Activated CD8-positive, alpha-beta memory T cell treated with anti-CD3 and anti-CD28 coated beads, Interleukin-2, amount 50 U/mL, for 1 hour (primary cell): ENCODE data around the gene HDHD5.

ENCODE experiments used
- DNase-seq: peaks from one replicate; pipeline ENCODE4 v3.0.0-alpha.2; 2020; ENCODE audit errors: extremely low read depth

Gene HDHD5

DNA sequence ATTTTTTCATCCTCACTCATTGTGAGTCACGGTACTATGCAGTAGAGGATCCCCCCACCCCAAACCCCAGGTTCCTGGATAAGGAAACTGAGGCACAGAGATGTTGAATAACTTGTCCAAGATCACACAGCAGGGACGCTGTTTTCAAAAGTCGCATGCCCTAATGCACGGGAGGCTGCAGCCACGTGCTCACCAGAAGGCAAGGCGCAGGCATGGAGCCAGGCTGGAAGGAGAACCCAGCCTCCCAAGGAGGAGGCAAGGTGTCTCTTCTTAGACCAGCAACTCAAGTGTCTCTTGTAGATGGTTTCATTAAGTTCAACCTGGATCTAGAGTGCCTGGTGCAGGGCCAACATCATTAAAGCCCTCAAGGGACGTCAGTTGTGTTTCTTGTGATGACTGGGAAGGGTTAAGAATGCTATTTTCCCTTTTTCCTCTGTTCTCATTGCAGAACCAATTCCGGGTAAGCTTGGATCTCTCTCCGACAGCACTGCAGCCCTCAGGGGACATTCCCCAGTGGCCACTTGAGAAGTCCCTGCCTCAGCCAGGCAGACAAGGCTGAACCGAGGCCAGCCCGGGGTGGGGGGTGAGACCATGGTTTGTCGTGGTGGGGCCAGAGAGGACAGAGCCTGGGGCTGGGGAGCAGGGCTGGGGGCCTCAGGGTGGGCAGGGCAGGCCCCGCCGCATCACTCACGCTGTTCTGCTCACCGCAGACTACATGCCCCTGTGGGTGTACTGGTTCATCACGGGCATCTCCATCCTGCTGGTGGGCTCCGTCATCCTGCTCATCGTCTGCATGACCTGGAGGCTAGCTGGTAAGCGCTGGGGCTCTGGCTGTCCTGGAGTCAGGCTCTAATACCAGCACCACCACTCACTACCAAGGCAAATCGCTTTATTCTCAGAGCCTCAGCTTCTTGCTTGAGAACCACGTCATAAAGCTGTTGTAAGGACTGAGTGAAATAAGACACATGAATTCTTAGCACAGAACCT, 53.6 kb downstream of the HDHD5 start:
- no peak for DNase-seq

DNA sequence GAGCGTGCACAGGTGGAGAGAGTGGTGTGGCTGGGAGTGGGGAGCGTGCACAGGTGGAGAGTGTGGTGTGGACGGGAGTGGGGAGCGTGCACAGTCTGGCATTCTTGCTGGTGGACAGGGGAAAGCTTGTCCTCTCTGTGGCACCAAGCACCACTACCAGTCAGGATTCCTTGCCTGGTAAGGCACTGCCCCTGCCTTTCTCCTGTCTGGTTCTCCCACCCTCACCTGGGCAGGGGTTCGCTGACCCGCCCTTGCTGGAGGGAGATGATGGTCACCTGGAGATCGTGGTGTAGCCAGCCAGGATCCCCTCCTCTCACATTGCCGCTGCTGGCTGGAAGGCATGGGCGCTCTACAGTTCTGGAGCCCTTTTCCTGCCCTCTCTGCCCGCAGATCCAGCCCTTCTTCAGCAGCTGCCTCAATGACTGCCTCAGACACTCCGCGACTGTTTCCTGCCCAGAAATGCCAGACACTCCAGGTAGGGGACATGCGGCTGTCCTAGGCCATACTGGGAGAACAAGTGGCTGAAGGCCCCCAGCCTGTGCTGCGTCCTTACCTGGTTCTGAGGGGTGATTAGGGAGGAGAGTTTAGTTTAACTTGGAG, 54.6 kb downstream of the HDHD5 start:
- DNase-seq = no peak

DNA sequence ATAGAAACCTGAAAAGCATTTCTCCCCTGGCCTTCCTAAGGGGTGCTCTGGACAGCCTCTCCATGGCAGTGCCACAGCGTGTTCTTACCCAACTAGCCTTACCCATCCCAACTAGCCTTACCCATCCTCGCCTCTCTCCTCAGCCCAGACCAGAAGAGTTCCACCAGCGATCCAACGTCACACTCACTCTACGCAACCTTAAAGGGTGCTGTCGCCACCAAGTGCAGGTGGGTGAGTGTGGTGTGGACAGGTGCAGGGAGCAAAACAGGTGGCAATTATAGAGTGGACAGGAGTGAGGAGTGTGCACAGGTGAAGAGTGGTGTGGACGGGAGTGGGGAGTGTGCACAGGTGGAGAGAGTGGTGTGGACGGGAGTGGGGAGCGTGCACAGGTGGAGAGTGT, 55.7 kb downstream of the HDHD5 start:
- DNase-seq = no peak

DNA sequence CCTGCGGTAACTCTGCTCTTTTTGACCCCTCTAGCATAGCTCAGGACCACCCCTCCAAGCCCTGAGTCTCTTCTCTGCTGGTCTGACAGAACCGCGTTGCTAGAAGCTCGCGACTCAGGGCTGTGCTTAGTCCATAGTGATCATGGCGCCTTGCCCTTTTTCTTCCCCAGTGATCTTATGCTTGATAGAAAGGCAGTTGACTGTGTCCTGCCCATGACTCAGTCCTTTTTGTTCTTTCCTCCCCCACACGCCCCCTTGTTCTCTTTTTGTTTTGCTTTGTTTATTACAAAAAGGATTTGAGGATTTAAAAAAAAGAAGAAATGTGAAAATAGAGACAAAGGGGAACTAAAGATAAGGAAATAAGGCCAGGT, 56.8 kb downstream of the HDHD5 start:
- no peak for DNase-seq

DNA sequence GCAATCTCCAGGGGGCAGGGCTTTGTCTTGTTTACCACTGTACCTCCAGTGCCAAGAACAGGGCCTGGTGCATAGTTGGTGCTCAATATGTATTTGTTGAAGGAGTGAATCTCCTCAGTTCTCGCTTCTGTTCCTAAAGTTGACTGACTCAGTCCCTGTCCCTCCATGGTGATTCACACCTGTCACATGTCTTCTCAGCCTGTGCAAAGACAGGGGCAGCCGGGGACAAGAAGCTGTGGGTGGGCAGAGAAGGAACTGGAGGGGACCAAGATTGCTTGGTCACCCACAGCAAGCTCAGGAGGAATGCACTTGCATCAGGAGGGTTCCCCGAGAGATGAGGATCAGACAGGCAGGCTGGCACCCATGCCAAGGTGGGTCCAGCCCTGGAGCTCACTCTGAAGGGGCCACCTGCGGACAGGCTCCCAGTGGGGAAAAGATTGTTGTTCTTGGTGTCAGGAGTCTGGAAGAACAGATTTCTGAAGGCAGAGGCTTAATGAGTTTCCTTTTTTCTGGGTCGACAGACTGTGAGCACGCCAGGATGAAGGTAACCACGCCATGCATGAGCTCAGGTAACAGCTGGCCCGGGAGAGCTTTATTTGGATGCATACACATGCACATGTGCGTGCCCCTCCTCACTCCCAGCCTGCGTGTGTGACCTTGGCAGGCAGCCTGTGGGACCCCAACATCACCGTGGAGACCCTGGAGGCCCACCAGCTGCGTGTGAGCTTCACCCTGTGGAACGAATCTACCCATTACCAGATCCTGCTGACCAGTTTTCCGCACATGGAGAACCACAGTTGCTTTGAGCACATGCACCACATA, 57.4 kb downstream of the HDHD5 start:
- no peak for DNase-seq

DNA sequence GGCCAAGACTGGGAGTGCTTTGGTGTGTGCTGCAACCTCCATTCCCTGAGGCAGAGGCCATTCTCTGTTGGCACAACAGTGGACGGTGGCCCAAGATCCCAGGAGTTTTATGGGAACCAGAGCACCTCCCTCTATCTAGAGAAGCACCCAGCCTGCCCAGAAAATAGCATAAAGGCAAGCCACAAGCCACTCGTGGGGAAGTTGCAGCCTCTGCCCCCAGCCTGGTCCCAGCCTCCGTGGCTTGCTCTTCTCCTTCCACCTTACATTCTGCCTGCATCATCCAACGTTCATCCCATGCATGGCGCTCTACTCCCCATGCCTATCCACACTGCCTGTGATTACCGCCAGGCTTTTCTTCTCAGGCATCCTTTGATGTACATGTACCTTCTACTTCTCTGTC, 58.5 kb downstream of the HDHD5 start:
- no peak for DNase-seq

DNA sequence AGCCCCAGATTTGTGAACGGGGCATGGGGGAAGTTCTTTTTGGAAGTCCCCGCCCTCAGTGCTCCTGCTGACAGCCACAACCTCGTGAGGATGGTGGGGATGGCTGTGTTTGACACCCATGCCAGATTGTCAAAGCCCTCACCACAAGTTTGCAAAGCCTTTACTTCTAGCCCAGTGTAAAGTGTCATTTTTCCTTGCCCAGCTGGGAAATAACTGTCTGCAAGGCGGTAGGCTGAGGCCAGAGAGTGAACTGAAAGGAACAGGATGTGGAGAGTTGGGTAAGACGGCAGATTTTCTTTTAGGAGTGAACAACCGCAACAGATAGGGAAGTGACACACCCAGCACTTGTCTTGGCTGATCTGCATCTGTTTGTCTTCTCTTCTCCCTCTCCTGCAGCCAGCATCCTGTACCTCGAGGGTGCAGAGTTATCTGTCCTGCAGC, 60.7 kb downstream of the HDHD5 start:
- no peak for DNase-seq

DNA sequence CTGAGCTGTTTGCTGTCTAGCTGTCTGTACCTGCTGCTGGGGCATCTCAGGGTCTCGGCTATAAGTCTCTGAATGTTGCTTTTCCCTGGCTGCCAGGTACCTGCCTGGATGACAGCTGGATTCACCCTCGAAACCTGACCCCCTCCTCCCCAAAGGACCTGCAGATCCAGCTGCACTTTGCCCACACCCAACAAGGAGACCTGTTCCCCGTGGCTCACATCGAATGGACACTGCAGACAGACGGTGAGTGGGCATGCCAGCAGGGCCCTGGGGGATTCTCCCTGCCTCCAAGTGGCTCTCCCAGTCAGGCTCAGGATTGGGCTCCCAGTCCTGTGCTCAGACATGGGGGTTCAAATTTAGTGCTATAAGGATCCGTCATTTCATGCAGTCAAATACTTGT, 61.4 kb downstream of the HDHD5 start:
- DNase-seq = no peak

DNA sequence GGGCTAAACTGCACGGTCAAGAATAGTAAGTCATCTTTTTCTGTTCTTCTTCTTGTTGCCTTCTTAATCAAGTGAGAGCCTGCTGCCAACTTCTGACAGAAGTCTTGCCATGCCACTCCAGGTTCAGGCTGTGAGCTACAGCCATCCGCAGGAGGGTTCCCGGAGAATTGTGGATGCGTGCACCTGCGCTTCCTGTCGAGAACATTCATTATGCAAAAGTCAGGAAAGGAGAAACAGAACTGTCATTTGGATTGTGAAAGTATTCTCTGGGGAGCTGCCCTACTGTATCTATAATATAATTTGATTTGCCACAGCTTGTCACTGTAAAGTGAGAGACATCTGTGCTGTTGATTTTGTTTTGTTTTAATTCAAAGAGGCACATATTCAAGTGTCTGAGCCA, 62.0 kb downstream of the HDHD5 start:
- no peak for DNase-seq

DNA sequence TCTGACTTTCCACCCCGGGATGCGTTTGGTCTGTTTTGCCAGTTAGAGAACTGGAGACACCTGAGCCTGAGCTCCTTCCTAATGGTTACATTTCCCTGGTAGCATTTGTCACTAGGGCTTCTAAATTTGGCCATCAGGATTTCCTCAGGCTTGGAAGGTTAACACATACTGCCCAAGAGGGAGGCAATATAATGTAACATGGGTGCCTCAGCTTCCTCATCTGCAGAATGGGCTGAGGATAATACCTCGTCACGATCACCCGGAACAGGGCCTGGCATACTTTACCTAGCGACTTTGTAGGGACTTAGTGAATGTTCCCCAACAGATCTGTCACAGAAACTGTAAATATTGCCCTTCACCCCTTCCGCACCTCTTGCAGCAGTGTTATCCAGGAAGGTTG, 63.0 kb downstream of the HDHD5 start:
- no peak for DNase-seq

DNA sequence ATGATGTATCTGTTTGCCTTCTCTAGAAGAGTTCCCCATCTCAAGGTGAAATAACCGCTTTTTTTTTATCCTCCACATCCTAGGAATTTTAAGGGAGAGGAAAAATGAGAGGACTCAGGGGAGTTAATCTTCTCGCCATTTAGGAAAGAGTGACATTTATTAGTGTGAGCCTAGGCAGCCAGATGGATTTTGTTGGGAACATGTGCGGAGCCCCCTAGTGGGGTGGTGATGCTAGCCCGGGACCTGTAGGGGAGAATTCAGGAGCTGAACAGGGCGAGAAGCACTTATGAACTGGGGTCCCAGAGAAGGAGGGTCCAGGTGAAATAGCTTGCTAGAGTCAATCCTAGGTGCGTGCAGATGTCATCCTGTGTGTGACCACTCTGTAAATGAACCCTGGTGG, 63.5 kb downstream of the HDHD5 start:
- no peak for DNase-seq

DNA sequence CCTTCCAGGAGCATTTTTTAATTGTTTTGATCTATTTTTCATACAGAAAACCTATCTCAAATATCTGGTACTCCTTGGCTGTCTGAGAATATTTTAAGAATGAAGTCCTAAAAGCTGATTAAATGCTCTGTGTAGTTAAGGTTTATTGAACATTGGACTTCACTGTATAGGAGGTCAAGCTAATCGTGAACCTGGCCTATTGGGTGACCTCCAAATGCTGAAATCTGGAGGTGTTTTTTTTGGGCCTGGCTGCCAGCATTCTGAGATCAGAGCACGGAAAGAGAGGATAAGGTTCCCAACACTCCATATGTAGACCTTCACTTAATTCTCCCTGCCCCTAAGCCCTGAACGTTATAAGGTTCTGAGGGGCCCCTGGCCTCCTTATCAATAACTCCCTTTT, 66.0 kb downstream of the HDHD5 start:
- no peak for DNase-seq

DNA sequence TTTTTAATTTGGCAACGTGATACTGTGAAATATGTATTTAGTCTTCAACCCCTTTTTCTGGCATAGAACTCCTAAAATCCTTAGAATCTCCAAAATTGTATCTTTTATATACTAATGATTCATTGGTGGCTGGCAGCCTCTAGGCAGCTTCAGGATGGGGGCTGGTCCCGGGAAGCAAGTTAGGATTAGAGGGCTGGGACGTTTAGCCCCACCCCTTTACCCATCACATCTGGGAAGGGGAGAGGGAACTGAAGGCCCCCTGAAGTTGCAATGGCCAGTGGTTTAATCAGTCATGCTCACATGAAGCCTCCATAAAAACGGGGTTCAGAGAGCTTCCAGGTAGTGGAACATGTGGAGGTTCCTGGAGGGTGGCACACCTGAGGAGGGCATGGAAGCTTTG, 67.2 kb downstream of the HDHD5 start:
- no peak for DNase-seq

DNA sequence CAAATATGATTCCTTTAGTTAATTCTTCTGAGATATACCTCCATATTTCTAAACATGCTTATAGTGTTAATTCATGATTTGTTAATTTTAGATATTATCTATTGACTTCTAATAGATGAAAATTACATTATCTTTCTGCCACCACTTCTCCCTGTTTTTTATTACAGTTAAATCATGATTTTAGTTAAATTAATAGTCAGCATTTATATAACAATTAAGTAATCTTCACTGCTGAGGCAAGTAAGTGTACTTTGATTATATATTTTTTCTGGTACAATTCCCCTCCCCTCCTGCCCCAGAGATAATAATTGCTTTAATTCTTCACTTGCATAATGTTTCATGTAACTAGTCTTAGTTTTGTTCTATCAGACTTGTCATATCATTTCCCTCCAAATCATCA, 68.5 kb downstream of the HDHD5 start:
- no peak for DNase-seq
